Liver (tissue), 9 donors: ENCODE measurements around the gene SECTM1. TPM values are rescaled to one million over a fixed set of nuclear protein-coding genes. Genes with fewer than 3 reads are reported as not detected.
"Not testable (repeated sequence)": the region's sequence is repeated elsewhere in the genome, so short reads cannot be mapped to it uniquely, and the experiment has no call there.

Experiments used
- DNase-seq: peaks from one replicate; pipeline ENCODE4 v3.0.0-alpha.2; 2017; ENCODE audit warnings: low spot score
- H3K27ac ChIP-seq, 2 donors: one replicate each; pipeline ENCODE4 v1.7.0; 2013; ENCODE audit warnings: inconsistent platforms in 2 of 2, low read length in 2 of 2, control low read depth in 1 of 2, low read depth in 1 of 2, mild to moderate bottlenecking in 1 of 2
- H3K27me3 ChIP-seq, 4 donors: one replicate each; pipeline versions ENCODE4 v1.6.1 to v1.7.0; 2013; ENCODE audit warnings: low read length in 3 of 4, inconsistent platforms in 1 of 4, mild to moderate bottlenecking in 1 of 4, moderate library complexity in 1 of 4; ENCODE audit not compliant: control insufficient read depth in 4 of 4, insufficient read depth in 4 of 4
- H3K36me3 ChIP-seq, 4 donors: one replicate each; pipeline versions ENCODE4 v1.6.1 to v1.7.0; 2013; ENCODE audit warnings: low read length in 3 of 4, mild to moderate bottlenecking in 3 of 4, low read depth in 1 of 4, moderate library complexity in 1 of 4; ENCODE audit not compliant: control insufficient read depth in 4 of 4, insufficient read depth in 3 of 4
- H3K4me1 ChIP-seq, 4 donors: one replicate each; pipeline versions ENCODE4 v1.6.1 to v1.7.0; 2013; ENCODE audit warnings: low read length in 3 of 4, mild to moderate bottlenecking in 3 of 4, moderate library complexity in 1 of 4; ENCODE audit not compliant: control insufficient read depth in 4 of 4, insufficient read depth in 4 of 4
- H3K4me3 ChIP-seq, 3 donors: one replicate each; pipeline versions ENCODE4 v1.6.1 to v1.7.0; 2013; ENCODE audit warnings: low read length in 3 of 3, control low read depth in 1 of 3, low read depth in 1 of 3, mild to moderate bottlenecking in 1 of 3
- H3K9ac ChIP-seq, 2 donors: one replicate each; pipeline ENCODE4 v1.7.0; 2013; ENCODE audit warnings: low read length in 2 of 2, mild to moderate bottlenecking in 2 of 2, moderate library complexity in 2 of 2, control low read depth in 1 of 2, low read depth in 1 of 2
- H3K9me3 ChIP-seq, 4 donors: one replicate each; pipeline versions ENCODE4 v1.6.1 to v1.7.0; 2013; ENCODE audit warnings: low read length in 3 of 4; ENCODE audit not compliant: control insufficient read depth in 4 of 4
- ATF3 ChIP-seq: IDR thresholded peaks from 2 replicates; pipeline ENCODE4 v1.6.1; 2016; ENCODE audit warnings: antibody characterized with exemption
- CTCF ChIP-seq: fragments of 150-350 bp; IDR thresholded peaks from 2 replicates; pipeline ENCODE4 v1.5.1; 2017; ENCODE audit warnings: improper control_type of control experiment, low read depth, low read length; ENCODE audit not compliant: missing input control
- EGR1 ChIP-seq, 2 donors: IDR thresholded peaks; 2 replicates each; pipeline ENCODE4 v1.6.1; 2016 to 2018; ENCODE audit warnings: antibody characterized with exemption in 2 of 2, low read depth in 2 of 2
- FOXA1 ChIP-seq: IDR thresholded peaks from 2 replicates; pipeline ENCODE4 v1.6.1; 2016; ENCODE audit warnings: antibody characterized with exemption
- FOXA2 ChIP-seq: IDR thresholded peaks from 2 replicates; pipeline ENCODE4 v1.6.1; 2016; ENCODE audit warnings: antibody characterized with exemption
- GABPA ChIP-seq, 2 donors: IDR thresholded peaks in 1 of 2; conservative IDR thresholded peaks in 1 of 2; 2 replicates each; pipeline ENCODE4 v1.6.1; 2016; ENCODE audit warnings: antibody characterized with exemption in 2 of 2, mild to moderate bottlenecking in 1 of 2, moderate library complexity in 1 of 2
- HNF4A ChIP-seq, 2 donors: conservative IDR thresholded peaks; 2 replicates each; pipeline ENCODE4 v1.6.1; 2016; ENCODE audit warnings: antibody characterized with exemption in 2 of 2, mild to moderate bottlenecking in 2 of 2
- HNF4G ChIP-seq: IDR thresholded peaks from 2 replicates; pipeline ENCODE4 v1.6.1; 2016; ENCODE audit warnings: antibody characterized with exemption
- JUND ChIP-seq, 2 donors: IDR thresholded peaks; 2 replicates each; pipeline ENCODE4 v1.6.1; 2016; ENCODE audit warnings: antibody characterized with exemption in 2 of 2
- MAX ChIP-seq: IDR thresholded peaks from 2 replicates; pipeline ENCODE4 v1.6.1; 2016; ENCODE audit warnings: antibody characterized with exemption
- NR2F2 ChIP-seq: IDR thresholded peaks from 2 replicates; pipeline ENCODE4 v1.6.1; 2016; ENCODE audit warnings: antibody characterized with exemption
- RAD21 ChIP-seq, 2 donors: IDR thresholded peaks; 2 replicates each; pipeline ENCODE4 v1.6.1; 2016; ENCODE audit warnings: antibody characterized with exemption in 2 of 2, mild to moderate bottlenecking in 2 of 2
- REST ChIP-seq: IDR thresholded peaks from 2 replicates; pipeline ENCODE4 v1.6.1; 2016; ENCODE audit warnings: antibody characterized with exemption, mild to moderate bottlenecking
- RXRA ChIP-seq, 2 donors: IDR thresholded peaks; 2 replicates each; pipeline ENCODE4 v1.6.1; 2017 to 2018; ENCODE audit warnings: antibody characterized with exemption in 2 of 2, mild to moderate bottlenecking in 1 of 2
- SP1 ChIP-seq: IDR thresholded peaks from 2 replicates; pipeline ENCODE4 v1.6.1; 2018; ENCODE audit warnings: antibody characterized with exemption, mild to moderate bottlenecking
- TAF1 ChIP-seq: conservative IDR thresholded peaks from 2 replicates; pipeline ENCODE4 v1.6.1; 2016; ENCODE audit warnings: antibody characterized with exemption, mild to moderate bottlenecking
- YY1 ChIP-seq: IDR thresholded peaks from 2 replicates; pipeline ENCODE4 v1.6.1; 2016; ENCODE audit warnings: antibody characterized with exemption, mild to moderate bottlenecking
- ZBTB33 ChIP-seq: IDR thresholded peaks from 2 replicates; pipeline ENCODE4 v1.6.1; 2016; ENCODE audit warnings: antibody characterized with exemption
- WGBS: extraction: QIAGEN DNeasy Blood & Tissue Kit; methylation state at CpG from one replicate; pipeline ENCODE4 v1.1.7; 2013; 5-methylcytosine and 5-hydroxymethylcytosine counted together
- polyA plus RNA-seq, 2 donors: library from polyadenylated mRNA; stranded (reverse) in 1 of 2; unstranded in 1 of 2; fragments of 200-250 nt in 1 of 2; fragments of >200 nt in 1 of 2; fragmentation: Nextera tagmentation in 1 of 2; extraction: Ambion mirVana in 1 of 2; gene quantifications; one replicate each; pipeline versions ENCODE4 v1.2.1 to v1.2.3, GENCODE V29; 2013 to 2015
- total RNA-seq, 2 donors: library from RNA; depleted of rRNA; stranded (reverse); fragments of >200 nt; gene quantifications; one replicate each; pipeline ENCODE4 v1.2.3, GENCODE V29; 2014
- donor health status: healthy.
- donor health status: healthy.
- donor health status: healthy.
- donor health status: healthy.
- donor health status: healthy.

SECTM1 gene
- total and polyA plus RNA-seq, 4 donors: 1.3 to 14.2 (median 4.6) TPM

- Histone ChIP-seq H3K27me3 (peaks cover 0 to 3% (median 0%) of the 10 kb centered on the region in 4 donors), H3K9me3 (no peaks in the 10 kb centered on the region), H3K27ac (no peak overlapping the region), H3K9ac (no peak overlapping the region), H3K4me1 (peaks cover 0 to 3% (median 0%) of the 10 kb centered on the region in 4 donors), H3K4me3 (no peak overlapping the region), H3K36me3 (no peaks in the 10 kb centered on the region)
- DNase-seq: no peak
- WGBS: 91% methylated on average over 6 of the region's 6 CpGs
- TF ChIP-seq ATF3 (no peak), FOXA1 (no peak), ZBTB33 (no peak), YY1 (no peak), RAD21 (IDR thresholded peaks at IDR 0.05) (no peak), RXRA (IDR thresholded peaks at IDR 0.05) (no peak), MAX (no peak), SP1 (no peak), TAF1 (no peak), HNF4G (no peak), REST (no peak), GABPA (IDR thresholded peaks at IDR 0.05 in 1 of 2, conservative IDR thresholded peaks at IDR 0.05 in 1 of 2) (no peak), NR2F2 (no peak), CTCF (no peak), JUND (IDR thresholded peaks at IDR 0.05) (no peak), EGR1 (IDR thresholded peaks at IDR 0.05; ENCODE audit: low read depth in 2 of 2) (no peak), HNF4A (conservative IDR thresholded peaks at IDR 0.05) (no peak), FOXA2 (no peak)
Observed at GRCh38 chr17:82361885-82362633, 28.5 kb upstream of the SECTM1 start.

GRCh38 chr17:82359451-82360074, 26.0 kb upstream of the SECTM1 start:
- H3K9ac ChIP-seq, H3K36me3 ChIP-seq, H3K9me3 ChIP-seq, DNase-seq, H3K4me1 ChIP-seq, H3K27me3 ChIP-seq, H3K27ac ChIP-seq, H3K4me3 ChIP-seq: not testable (repeated sequence)
- 92% methylated on average over 1 of the region's 1 CpG for WGBS
